ENCODE data around the gene EFNA1. TPM values are rescaled to one million over a fixed set of nuclear protein-coding genes. Genes with fewer than 3 reads are reported as not detected.
A peak's percentile ranks its signal among the peaks of the same experiment; 100 is the strongest.

EFNA1 gene
- total and polyA plus RNA-seq, 2 of the 13 experiments (the other 11 are each of a cell fraction or from before 2014, with no cell fraction given): 81.8 to 874 TPM

- TF ChIP-seq THAP9 (CRISPR knock-in tag; IDR thresholded peaks at IDR 0.05; ENCODE audit: borderline replicate concordance): peak; percentile 33; the same call in 1 of the 2 replicates
- no peak for TF ChIP-seq SOX6 (IDR thresholded peaks at IDR 0.05)
- 0 out of 2 replicates have a peak, but pooled peaks have one; percentile 13 for TF ChIP-seq SOX6 (CRISPR knock-in tag; IDR thresholded peaks at IDR 0.05)
- peak; percentile 5; the same call in 1 of the 2 replicates for TF ChIP-seq BHLHE40 (IDR thresholded peaks at IDR 0.05; ENCODE audit: low read length)
- 0 out of 2 replicates have a peak, but pooled peaks have one; percentile 56 for TF ChIP-seq ZNF720 (CRISPR knock-in tag; IDR thresholded peaks at IDR 0.05)
- TF ChIP-seq TRAFD1 (CRISPR knock-in tag; IDR thresholded peaks at IDR 0.05; ENCODE audit: borderline replicate concordance): 0 out of 2 replicates have a peak, but pooled peaks have one; percentile 53
- 0 out of 2 replicates have a peak, but pooled peaks have one; percentile 52 for TF ChIP-seq ZNF800 (CRISPR knock-in tag; IDR thresholded peaks at IDR 0.05)
- peak; percentile 47; the same call in 1 of the 2 replicates for TF ChIP-seq ZNF891 (CRISPR knock-in tag; IDR thresholded peaks at IDR 0.05)
- TF ChIP-seq E2F5 (CRISPR knock-in tag; conservative IDR thresholded peaks at IDR 0.05): no peak
- peak; percentile 49; the same call in 1 of the 2 replicates for TF ChIP-seq TBX2 (CRISPR knock-in tag; IDR thresholded peaks at IDR 0.05; ENCODE audit: borderline replicate concordance)
- TF ChIP-seq ARID4A (CRISPR knock-in tag; IDR thresholded peaks at IDR 0.05; ENCODE audit: borderline replicate concordance): 0 out of 2 replicates have a peak, but pooled peaks have one; percentile 31
- 0 out of 2 replicates have a peak, but pooled peaks have one; percentile 13 for TF ChIP-seq ZSCAN25 (CRISPR knock-in tag; IDR thresholded peaks at IDR 0.05)
- TF ChIP-seq ZNF790 (CRISPR knock-in tag; IDR thresholded peaks at IDR 0.05; ENCODE audit: borderline replicate concordance): 0 out of 2 replicates have a peak, but pooled peaks have one; percentile 53
These were observed 33.6 kb upstream of the EFNA1 start (continued) for GRCh38 chr1:155093911-155094621.

All from HepG2 (cell line).